ENCODE results near the gene PPM1F.

The PPM1F gene

GRCh38 chr22:21975273-21975672 is 22.6 kb upstream of the PPM1F start:
- no peak for DNase-seq (ENCODE audit: low read depth)

- no peak for DNase-seq (ENCODE audit: low read depth)
Measured at GRCh38 chr22:21974058-21974649, 21.5 kb upstream of the PPM1F start.

- no peak for DNase-seq (ENCODE audit: low read depth)
Measured at GRCh38 chr22:21972806-21973205, 20.2 kb upstream of the PPM1F start.

- DNase-seq (ENCODE audit: low read depth) = peak; percentile 50
Measured at GRCh38 chr22:21972293-21972779, 19.7 kb upstream of the PPM1F start.

- DNase-seq (ENCODE audit: low read depth) = no peak
Measured at GRCh38 chr22:21971858-21972275, 19.2 kb upstream of the PPM1F start.

GRCh38 chr22:21970800-21971617 is 18.4 kb upstream of the PPM1F start:
- DNase-seq (ENCODE audit: low read depth) = no peak

- DNase-seq (ENCODE audit: low read depth) = no peak
Measured at GRCh38 chr22:21970037-21970799, 17.6 kb upstream of the PPM1F start.

- DNase-seq (ENCODE audit: low read depth) = no peak
Measured at GRCh38 chr22:21968452-21969129, 15.9 kb upstream of the PPM1F start.

GRCh38 chr22:21967693-21968271 is 15.1 kb upstream of the PPM1F start:
- no peak for DNase-seq (ENCODE audit: low read depth)

- no peak for DNase-seq (ENCODE audit: low read depth)
Measured at GRCh38 chr22:21966643-21967516, 14.2 kb upstream of the PPM1F start.

- no peak for DNase-seq (ENCODE audit: low read depth)
Measured at GRCh38 chr22:21965762-21966288, 13.2 kb upstream of the PPM1F start.

- DNase-seq (ENCODE audit: low read depth) = no peak
Measured at GRCh38 chr22:21964918-21965484, 12.4 kb upstream of the PPM1F start.

GRCh38 chr22:21964234-21964633 is 11.6 kb upstream of the PPM1F start:
- no peak for DNase-seq (ENCODE audit: low read depth)

- no peak for DNase-seq (ENCODE audit: low read depth)
Measured at GRCh38 chr22:21963790-21964211, 11.2 kb upstream of the PPM1F start.

- no peak for DNase-seq (ENCODE audit: low read depth)
Measured at GRCh38 chr22:21963286-21963685, 10.6 kb upstream of the PPM1F start.

GRCh38 chr22:21962655-21962949 is 10.0 kb upstream of the PPM1F start:
- DNase-seq (ENCODE audit: low read depth) = no peak

- no peak for DNase-seq (ENCODE audit: low read depth)
Measured at GRCh38 chr22:21961886-21962654, 9.4 kb upstream of the PPM1F start.

- DNase-seq (ENCODE audit: low read depth) = no peak
Measured at GRCh38 chr22:21961127-21961867, 8.6 kb upstream of the PPM1F start.

All from activated T-cell treated with anti-CD3 and anti-CD28 coated beads for 1 hour (primary cell).